Astrocyte (in vitro differentiated cells and primary cell): Measurements from ENCODE around the gene MT1HL1. TPM values are rescaled to one million over a fixed set of nuclear protein-coding genes. Genes with fewer than 3 reads are reported as not detected.

Experiments used
- DNase-seq: peaks from one replicate; pipeline ENCODE4 v3.0.0-alpha.2; 2010; ENCODE audit warnings: low read depth
- FAIRE-seq: peaks from 2 replicates; lab custom pipeline; 2011; peaks lifted over from hg19 to GRCh38; lab: Jason Lieb, UNC
- H2AFZ ChIP-seq: 2 replicates; pipeline ENCODE4 v1.6.0; 2012; ENCODE audit warnings: low read depth, low read length, inconsistent platforms
- H3K27ac ChIP-seq: 2 replicates; pipeline ENCODE4 v1.5.1; 2011; ENCODE audit warnings: low read depth, low read length, inconsistent platforms
- H3K27me3 ChIP-seq: 2 replicates; pipeline ENCODE4 v1.6.0; 2011; ENCODE audit warnings: low read length, inconsistent platforms; ENCODE audit not compliant: insufficient read depth
- H3K36me3 ChIP-seq: 2 replicates; pipeline ENCODE4 v1.5.1; 2011; ENCODE audit warnings: low read length, inconsistent platforms; ENCODE audit not compliant: insufficient read depth
- H3K4me1 ChIP-seq: 2 replicates; pipeline ENCODE4 v1.5.1; 2011; ENCODE audit warnings: low read length, inconsistent platforms; ENCODE audit not compliant: insufficient read depth
- H3K4me2 ChIP-seq: 2 replicates; pipeline ENCODE4 v1.6.0; 2012; ENCODE audit warnings: low read length, inconsistent platforms
- H3K4me3 ChIP-seq: 2 replicates; pipeline ENCODE4 v1.5.1; 2011; ENCODE audit warnings: low read depth, mild to moderate bottlenecking, low read length, inconsistent platforms; ENCODE audit not compliant: insufficient read depth
- H3K79me2 ChIP-seq: 2 replicates; pipeline ENCODE4 v1.6.0; 2012; ENCODE audit warnings: mild to moderate bottlenecking, low read length, inconsistent platforms; ENCODE audit not compliant: insufficient read depth
- H3K9ac ChIP-seq: 2 replicates; pipeline ENCODE4 v1.6.0; 2012; ENCODE audit warnings: mild to moderate bottlenecking, low read length, inconsistent platforms
- H3K9me3 ChIP-seq: 2 replicates; pipeline ENCODE4 v1.5.1; 2012; ENCODE audit warnings: low read depth, mild to moderate bottlenecking, low read length, inconsistent platforms; ENCODE audit not compliant: insufficient read depth
- H4K20me1 ChIP-seq: 2 replicates; pipeline ENCODE4 v1.6.0; 2012; ENCODE audit warnings: low read length, inconsistent platforms; ENCODE audit not compliant: insufficient read depth
- H3K27ac Mint-ChIP-seq: one replicate; pipeline ENCODE4 v1.8.0; 2021; ENCODE audit warnings: mild to moderate bottlenecking, mixed read lengths; ENCODE audit not compliant: unreplicated experiment
- H3K27me3 Mint-ChIP-seq: one replicate; pipeline ENCODE4 v1.8.0; 2021; ENCODE audit warnings: low read depth, mixed read lengths; ENCODE audit not compliant: unreplicated experiment
- H3K36me3 Mint-ChIP-seq: one replicate; pipeline ENCODE4 v1.8.0; 2021; ENCODE audit warnings: low read depth, mixed read lengths; ENCODE audit not compliant: unreplicated experiment
- H3K4me1 Mint-ChIP-seq: one replicate; pipeline ENCODE4 v1.8.0; 2021; ENCODE audit warnings: low read depth, mixed read lengths; ENCODE audit not compliant: unreplicated experiment
- H3K4me3 Mint-ChIP-seq: one replicate; pipeline ENCODE4 v1.8.0; 2021; ENCODE audit warnings: mild to moderate bottlenecking, moderate library complexity, mixed read lengths; ENCODE audit not compliant: unreplicated experiment
- H3K9me3 Mint-ChIP-seq: one replicate; pipeline ENCODE4 v1.8.0; 2021; ENCODE audit warnings: mild to moderate bottlenecking, mixed read lengths; ENCODE audit not compliant: unreplicated experiment
- EZH2 ChIP-seq: IDR thresholded peaks from 2 replicates; pipeline ENCODE4 v1.6.1; 2012; ENCODE audit warnings: mild to moderate bottlenecking, low read length, inconsistent platforms; ENCODE audit not compliant: insufficient read depth
- total RNA-seq: library from RNA; stranded (reverse); gene quantifications from 2 replicates; pipeline ENCODE4 v1.2.1, GENCODE V29; 2021
- TF ChIP-seq, protein P1 (sequence below): IDR thresholded peaks from 2 replicates; pipeline ENCODE4 v1.5.1; 2011; ENCODE audit warnings: low read depth, mild to moderate bottlenecking, inconsistent platforms, low read length, moderate library complexity; ENCODE audit not compliant: insufficient read depth

MT1HL1 gene
- total RNA-seq, 1 donor from 2014 or later = not detected

DNA sequence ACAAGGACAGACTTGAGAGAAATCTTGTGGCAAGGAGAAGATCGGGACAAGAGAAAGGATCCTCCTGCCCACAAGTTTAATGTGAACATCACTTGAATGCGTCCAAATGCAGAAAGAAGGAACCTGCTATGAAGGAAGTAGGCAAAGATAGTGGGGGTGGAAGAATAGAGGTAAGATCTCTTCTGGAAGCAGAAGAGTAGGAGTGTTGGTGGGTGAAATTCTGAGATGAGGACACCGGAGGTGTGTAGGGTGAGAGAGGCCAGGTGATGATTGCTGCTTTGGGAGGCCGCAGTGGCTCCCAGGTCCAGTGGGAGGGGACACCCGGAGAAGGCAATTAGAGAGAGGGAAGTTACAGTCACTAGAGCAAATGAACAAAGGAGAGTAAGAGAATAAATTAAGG is 44.6 kb upstream of the MT1HL1 start:
- Mint-ChIP-seq H3K27ac (no peak overlapping the region), H3K36me3 (no peaks in the 10 kb centered on the region), H3K4me3 (no peak overlapping the region), H3K4me1 (no peaks in the 10 kb centered on the region), H3K27me3 (peaks cover 29% of the 10 kb centered on the region), H3K9me3 (no peaks in the 10 kb centered on the region)
- Histone ChIP-seq H3K9me3 (peaks cover 4% of the 10 kb centered on the region), H3K4me3 (no peak overlapping the region), H3K79me2 (no peaks in the 10 kb centered on the region), H3K36me3 (no peaks in the 10 kb centered on the region), H3K9ac (no peak overlapping the region), H3K27ac (no peak overlapping the region), H2AFZ (no peak overlapping the region), H3K27me3 (peaks cover 17% of the 10 kb centered on the region), H4K20me1 (no peaks in the 10 kb centered on the region), H3K4me1 (no peaks in the 10 kb centered on the region), H3K4me2 (no peak overlapping the region)
- TF ChIP-seq EZH2 = no peak
- TF ChIP-seq, protein P1, sequence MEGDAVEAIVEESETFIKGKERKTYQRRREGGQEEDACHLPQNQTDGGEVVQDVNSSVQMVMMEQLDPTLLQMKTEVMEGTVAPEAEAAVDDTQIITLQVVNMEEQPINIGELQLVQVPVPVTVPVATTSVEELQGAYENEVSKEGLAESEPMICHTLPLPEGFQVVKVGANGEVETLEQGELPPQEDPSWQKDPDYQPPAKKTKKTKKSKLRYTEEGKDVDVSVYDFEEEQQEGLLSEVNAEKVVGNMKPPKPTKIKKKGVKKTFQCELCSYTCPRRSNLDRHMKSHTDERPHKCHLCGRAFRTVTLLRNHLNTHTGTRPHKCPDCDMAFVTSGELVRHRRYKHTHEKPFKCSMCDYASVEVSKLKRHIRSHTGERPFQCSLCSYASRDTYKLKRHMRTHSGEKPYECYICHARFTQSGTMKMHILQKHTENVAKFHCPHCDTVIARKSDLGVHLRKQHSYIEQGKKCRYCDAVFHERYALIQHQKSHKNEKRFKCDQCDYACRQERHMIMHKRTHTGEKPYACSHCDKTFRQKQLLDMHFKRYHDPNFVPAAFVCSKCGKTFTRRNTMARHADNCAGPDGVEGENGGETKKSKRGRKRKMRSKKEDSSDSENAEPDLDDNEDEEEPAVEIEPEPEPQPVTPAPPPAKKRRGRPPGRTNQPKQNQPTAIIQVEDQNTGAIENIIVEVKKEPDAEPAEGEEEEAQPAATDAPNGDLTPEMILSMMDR = no peak
- FAIRE-seq (no peak), DNase-seq (no peak)

DNA sequence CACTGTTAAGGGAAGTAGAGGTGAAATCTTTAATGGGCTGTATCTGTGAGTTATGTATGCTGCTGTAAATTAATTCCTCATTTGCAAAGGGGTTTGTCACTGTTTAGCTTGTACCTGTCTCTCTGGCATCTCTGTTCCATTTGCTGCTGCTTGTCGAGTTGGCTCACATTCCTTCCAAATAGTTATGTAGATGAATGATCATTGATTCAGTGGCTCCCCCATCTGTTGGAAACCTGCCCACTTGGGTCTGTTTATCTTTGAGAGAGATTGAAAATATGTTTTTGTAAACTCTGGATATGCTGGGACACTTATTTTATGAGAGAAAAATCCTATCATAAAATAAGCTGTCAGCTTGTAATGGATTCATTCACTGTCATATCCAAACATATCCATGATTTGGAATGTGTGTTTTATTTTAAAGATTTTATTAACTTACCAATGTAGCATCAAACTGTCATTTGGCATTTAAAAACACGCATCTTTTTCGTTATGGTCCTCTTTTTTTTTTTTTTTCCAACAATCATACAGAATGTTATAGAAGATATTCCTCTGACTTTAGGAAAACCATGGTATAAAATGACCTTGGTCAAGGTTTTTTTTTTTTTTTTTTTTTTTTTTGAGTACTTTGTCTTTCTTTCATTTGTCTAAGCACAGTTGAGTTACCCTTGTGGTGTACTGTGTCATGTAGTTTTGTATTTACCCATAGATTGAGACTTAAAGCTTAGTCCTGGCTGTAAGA is 41.2 kb upstream of the MT1HL1 start:
- no peaks in the 10 kb centered on the region for H3K79me2 ChIP-seq
- Mint-ChIP-seq H3K4me1 (peaks cover 4% of the 10 kb centered on the region), H3K36me3 (no peaks in the 10 kb centered on the region), H3K9me3 (no peaks in the 10 kb centered on the region), H3K4me3 (no peak overlapping the region), H3K27ac (no peak overlapping the region), H3K27me3 (peaks cover 44% of the 10 kb centered on the region)
- no peaks in the 10 kb centered on the region for H3K36me3 ChIP-seq
- FAIRE-seq = no peak
- no peak overlapping the region for H3K27ac ChIP-seq
- H3K9ac ChIP-seq = no peak overlapping the region
- H3K4me1 ChIP-seq = no peaks in the 10 kb centered on the region
- DNase-seq = no peak
- no peak overlapping the region for H3K4me3 ChIP-seq
- H3K9me3 ChIP-seq = peaks cover 4% of the 10 kb centered on the region
- H4K20me1 ChIP-seq = no peaks in the 10 kb centered on the region
- H3K27me3 ChIP-seq = peaks cover 40% of the 10 kb centered on the region
- H2AFZ ChIP-seq = no peak overlapping the region
- no peak for TF ChIP-seq EZH2
- TF ChIP-seq, protein P1 = no peak
- H3K4me2 ChIP-seq = no peak overlapping the region
